Neural crest cell (in vitro differentiated cells): ENCODE measurements around the gene SLX4IP. TPM values are rescaled to one million over a fixed set of nuclear protein-coding genes. Genes with fewer than 3 reads are reported as not detected.

Experiments
- DNase-seq: peaks from one replicate; pipeline ENCODE4 v3.0.0; 2021; ENCODE audit warnings: low read depth, mixed read lengths, low spot score
- H3K27ac Mint-ChIP-seq: one replicate; pipeline ENCODE4 v1.8.0; 2021; ENCODE audit warnings: mild to moderate bottlenecking, mixed read lengths; ENCODE audit not compliant: unreplicated experiment
- H3K27me3 Mint-ChIP-seq: 2 replicates; pipeline ENCODE4 v1.8.0; 2021; ENCODE audit warnings: low read depth, mild to moderate bottlenecking, mixed read lengths
- H3K36me3 Mint-ChIP-seq: 2 replicates; pipeline ENCODE4 v1.8.0; 2021; ENCODE audit warnings: low read depth, mild to moderate bottlenecking, mixed read lengths
- H3K4me1 Mint-ChIP-seq: 2 replicates; pipeline ENCODE4 v1.8.0; 2021; ENCODE audit warnings: mixed read lengths
- H3K4me3 Mint-ChIP-seq: one replicate; pipeline ENCODE4 v1.8.0; 2021; ENCODE audit warnings: mild to moderate bottlenecking, mixed read lengths
- H3K9me3 Mint-ChIP-seq: 2 replicates; pipeline ENCODE4 v1.8.0; 2021; ENCODE audit warnings: mixed read lengths
- CTCF ChIP-seq: fragments of 200-600 bp; sonication (generic); conservative IDR thresholded peaks from 2 replicates; pipeline ENCODE4 v1.5.0; 2021; ENCODE audit warnings: antibody characterized with exemption, mild to moderate bottlenecking
- total RNA-seq: library from RNA; stranded (reverse); gene quantifications from 2 replicates; pipeline ENCODE4 v1.2.1, GENCODE V29; 2021

The SLX4IP gene
- total RNA-seq, 1 donor from 2014 or later = 8.5 TPM

GRCh38 chr20:10653599-10654249, 218.6 kb downstream of the SLX4IP start:
- TF ChIP-seq CTCF = no peak
- no peak overlapping the region for H3K27ac Mint-ChIP-seq
- H3K36me3 Mint-ChIP-seq = peaks cover 38% of the 10 kb centered on the region
- no peaks in the 10 kb centered on the region for H3K9me3 Mint-ChIP-seq
- no peak for DNase-seq
- H3K4me1 Mint-ChIP-seq = peaks cover 94% of the 10 kb centered on the region
- no peaks in the 10 kb centered on the region for H3K27me3 Mint-ChIP-seq
- peak overlapping the region; percentile 54 for H3K4me3 Mint-ChIP-seq

GRCh38 chr20:10654250-10654610, 219.1 kb downstream of the SLX4IP start:
- H3K36me3 Mint-ChIP-seq = peaks cover 38% of the 10 kb centered on the region
- H3K4me3 Mint-ChIP-seq = peak overlapping the region; percentile 54
- peaks cover 92% of the 10 kb centered on the region for H3K4me1 Mint-ChIP-seq
- no peaks in the 10 kb centered on the region for H3K27me3 Mint-ChIP-seq
- H3K9me3 Mint-ChIP-seq = no peaks in the 10 kb centered on the region
- TF ChIP-seq CTCF = no peak
- no peak for DNase-seq
- H3K27ac Mint-ChIP-seq = peak overlapping the region; percentile 28

- Mint-ChIP-seq H3K4me3 (peak overlapping the region; percentile 54), H3K27ac (peak overlapping the region; percentile 28), H3K36me3 (peaks cover 36% of the 10 kb centered on the region), H3K9me3 (no peaks in the 10 kb centered on the region), H3K27me3 (no peaks in the 10 kb centered on the region), H3K4me1 (peaks cover 90% of the 10 kb centered on the region)
- no peak for TF ChIP-seq CTCF
- no peak for DNase-seq
These were observed 219.5 kb downstream of the SLX4IP start for GRCh38 chr20:10654630-10655029.

- DNase-seq = no peak
- H3K9me3 Mint-ChIP-seq = no peaks in the 10 kb centered on the region
- H3K36me3 Mint-ChIP-seq = peaks cover 35% of the 10 kb centered on the region
- H3K27me3 Mint-ChIP-seq = no peaks in the 10 kb centered on the region
- H3K27ac Mint-ChIP-seq = no peak overlapping the region
- peak overlapping the region; percentile 52 for H3K4me3 Mint-ChIP-seq
- TF ChIP-seq CTCF = no peak
- peaks cover 84% of the 10 kb centered on the region for H3K4me1 Mint-ChIP-seq
These were observed 220.9 kb downstream of the SLX4IP start for GRCh38 chr20:10655720-10656669.

GRCh38 chr20:10657453-10657852, 222.3 kb downstream of the SLX4IP start:
- DNase-seq = no peak
- H3K27ac Mint-ChIP-seq = no peak overlapping the region
- no peak overlapping the region for H3K4me3 Mint-ChIP-seq
- H3K36me3 Mint-ChIP-seq = peaks cover 48% of the 10 kb centered on the region
- H3K27me3 Mint-ChIP-seq = no peaks in the 10 kb centered on the region
- peaks cover 70% of the 10 kb centered on the region for H3K4me1 Mint-ChIP-seq
- no peak for TF ChIP-seq CTCF
- H3K9me3 Mint-ChIP-seq = no peaks in the 10 kb centered on the region
